ENCODE data around the gene UCKL1. TPM values are rescaled to one million over a fixed set of nuclear protein-coding genes. Genes with fewer than 3 reads are reported as not detected.

Gene UCKL1
- total RNA-seq, 6 experiments from 2014 or later: 13.1 to 28.5 (median 16.9) TPM

DNA sequence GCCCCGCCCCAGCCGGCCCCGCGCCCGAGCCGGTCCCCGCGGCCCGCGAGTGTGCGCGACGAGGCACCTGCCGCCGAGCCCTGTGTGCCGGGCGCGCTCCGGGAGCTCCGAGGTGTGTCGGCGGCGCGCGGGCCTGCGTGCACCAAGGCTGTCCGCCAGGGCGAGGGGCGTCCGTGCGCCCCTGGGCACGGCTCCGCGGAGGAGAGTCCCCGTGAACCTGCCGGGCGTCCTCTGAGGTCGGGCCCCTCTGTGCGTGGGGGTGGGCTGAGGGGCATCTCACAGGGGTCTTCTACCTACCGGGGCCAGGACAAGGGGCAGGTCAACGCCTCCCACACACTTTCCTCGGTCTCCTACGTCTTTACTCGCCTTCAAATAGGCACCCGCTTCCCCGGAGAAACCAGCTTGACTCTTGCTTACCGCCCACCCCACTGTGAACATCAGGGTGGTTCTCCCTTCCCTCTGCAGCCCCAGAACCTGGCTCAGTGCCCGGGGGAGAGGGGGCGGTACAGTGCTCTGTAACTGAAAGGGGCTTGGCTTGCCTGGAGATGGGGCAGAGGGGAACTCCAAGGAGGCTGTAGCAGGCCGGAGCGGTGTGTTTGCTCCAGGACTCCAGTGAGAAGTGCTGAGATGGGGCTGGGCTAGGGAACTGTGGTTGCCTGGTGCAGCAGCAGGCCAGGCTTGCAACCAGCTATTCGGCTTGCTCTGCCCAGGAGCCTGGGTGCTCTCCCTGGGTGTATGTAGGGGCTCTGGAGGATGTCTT lies 23.5 kb upstream of the UCKL1 start, which contains the start of gene SAMD10:
SAMD10 (minus strand) TSS at position 86 of the 760 bp plus-strand sequence. CDS start 175 bp downstream, outside the sequence.
- intact Hi-C loops (cut with DNase I): loop anchor here (10.0 kb wide), 2 partner anchors 435 to 445 kb away; partner anchors contain the start of genes PTK6 (in 1 of the 2) and SRMS (in 1 of the 2)
- TF ChIP-seq CTCF (IDR thresholded peaks at IDR 0.05): peak in 1 of 4 donors; percentile 17
- no peak for TF ChIP-seq POLR2A (IDR thresholded peaks at IDR 0.05)
- peak within 1 kb of the TSS; percentile 36 to 65 (median 47) for H3K27ac ChIP-seq
- H3K27me3 ChIP-seq: no peaks in the 10 kb centered on the region
- peaks cover 0 to 26% (median 12%) of the 10 kb centered on the region in 4 donors for H3K4me1 ChIP-seq
- H3K9me3 ChIP-seq: no peaks in the 10 kb centered on the region
- peak within 1 kb of the TSS; percentile 54 to 99 (median 63) for H3K4me3 ChIP-seq
- peaks cover 0 to 14% (median 3%) of the 10 kb centered on the region in 4 donors for H3K36me3 ChIP-seq
- WGBS (ENCODE audit: insufficient coverage, low coverage, low lambda C conversion rate, missing lambda C conversion rate): 10% methylated on average over 6 of the region's 52 CpGs
- DNase-seq (peak in 2 of 3 donors; percentile 61 to 65), ATAC-seq (peak; percentile 1 to 9 (median 3))

GRCh38 chr20:63979229-63979556 lies 23.0 kb upstream of the UCKL1 start:
- H3K4me1 ChIP-seq: peaks cover 0 to 32% (median 14%) of the 10 kb centered on the region in 4 donors
- H3K27me3 ChIP-seq: no peaks in the 10 kb centered on the region
- no peak for ATAC-seq
- peak in 1 of 3 donors; percentile 36 for DNase-seq
- intact Hi-C loops (cut with DNase I): loop anchor here (10.0 kb wide), 2 partner anchors 434 to 444 kb away; partner anchors contain the start of genes PTK6 (in 1 of the 2) and SRMS (in 1 of the 2)
- H3K9me3 ChIP-seq: no peaks in the 10 kb centered on the region
- H3K36me3 ChIP-seq: peaks cover 0 to 8% (median under 1%) of the 10 kb centered on the region in 4 donors
- TF ChIP-seq POLR2A (IDR thresholded peaks at IDR 0.05) (no peak), CTCF (IDR thresholded peaks at IDR 0.05) (no peak)
- peak overlapping the region in 2 of 3 donors; percentile 47 to 51 for H3K27ac ChIP-seq
- peak overlapping the region; percentile 54 to 65 (median 63) for H3K4me3 ChIP-seq
- 0% methylated on average over 1 of the region's 47 CpGs for WGBS (ENCODE audit: insufficient coverage, low coverage, low lambda C conversion rate, missing lambda C conversion rate)

DNA sequence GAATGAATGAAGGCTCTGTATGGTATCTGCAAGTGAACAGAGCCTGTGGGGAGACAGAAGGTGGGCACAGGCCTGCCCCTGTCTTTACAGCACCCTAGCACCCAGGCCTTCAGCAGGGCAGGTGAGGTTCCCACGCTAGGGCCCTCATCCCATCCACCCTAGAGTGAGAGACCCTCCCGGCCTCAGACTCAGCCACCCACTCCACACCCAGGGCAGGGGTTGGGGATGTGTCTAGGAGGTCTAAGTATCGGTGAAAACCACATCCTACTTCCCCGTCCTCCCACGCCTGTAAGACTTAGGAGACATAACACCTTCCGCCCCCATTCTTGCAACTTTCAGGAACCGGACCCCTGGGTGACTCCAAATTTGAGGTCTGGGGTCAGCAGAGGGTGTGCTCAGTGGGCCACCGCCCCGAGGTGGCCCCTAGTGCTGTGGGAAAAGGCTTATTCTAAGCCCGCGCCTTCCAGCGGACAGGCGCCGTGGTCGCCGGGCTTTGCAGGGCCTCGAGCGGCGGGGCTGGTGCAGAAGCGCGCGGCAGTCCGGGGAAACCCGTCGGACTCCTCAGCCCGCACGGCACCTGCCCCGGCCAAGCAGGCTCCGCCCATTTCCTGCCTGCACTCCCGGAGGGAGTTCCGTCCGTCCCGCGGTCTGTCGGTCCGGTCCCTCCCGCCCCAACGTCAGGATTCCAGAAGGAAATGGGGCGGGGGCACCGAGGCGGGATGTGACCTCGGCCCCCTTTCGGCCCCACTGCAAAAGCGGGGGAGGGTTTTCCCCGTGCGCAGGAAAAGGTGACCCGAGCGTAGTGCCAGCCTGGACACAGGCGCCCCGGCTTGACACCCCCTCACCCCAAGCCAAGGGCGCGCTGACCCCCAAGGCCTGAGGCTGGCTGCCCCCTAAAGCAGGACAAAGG lies 22.4 kb upstream of the UCKL1 start:
- TF ChIP-seq POLR2A (IDR thresholded peaks at IDR 0.05) (peak; percentile 76), CTCF (IDR thresholded peaks at IDR 0.05) (no peak)
- H3K4me3 ChIP-seq: peak overlapping the region; percentile 54 to 65 (median 63)
- H3K36me3 ChIP-seq: peaks cover 0 to 5% (median 0%) of the 10 kb centered on the region in 4 donors
- H3K27me3 ChIP-seq: no peaks in the 10 kb centered on the region
- DNase-seq: peak; percentile 87 to 92 (median 87)
- H3K9me3 ChIP-seq: no peaks in the 10 kb centered on the region
- peak overlapping the region; percentile 15 to 51 (median 47) for H3K27ac ChIP-seq
- ATAC-seq: peak; percentile 47 to 63 (median 58)
- H3K4me1 ChIP-seq: peaks cover 0 to 35% (median 16%) of the 10 kb centered on the region in 4 donors
- 3% methylated on average over 19 of the region's 52 CpGs for WGBS (ENCODE audit: insufficient coverage, low coverage, low lambda C conversion rate, missing lambda C conversion rate)
- intact Hi-C loops (cut with DNase I): loop anchor here (10.0 kb wide), 2 partner anchors 434 to 444 kb away; partner anchors contain the start of genes PTK6 (in 1 of the 2) and SRMS (in 1 of the 2)

DNA sequence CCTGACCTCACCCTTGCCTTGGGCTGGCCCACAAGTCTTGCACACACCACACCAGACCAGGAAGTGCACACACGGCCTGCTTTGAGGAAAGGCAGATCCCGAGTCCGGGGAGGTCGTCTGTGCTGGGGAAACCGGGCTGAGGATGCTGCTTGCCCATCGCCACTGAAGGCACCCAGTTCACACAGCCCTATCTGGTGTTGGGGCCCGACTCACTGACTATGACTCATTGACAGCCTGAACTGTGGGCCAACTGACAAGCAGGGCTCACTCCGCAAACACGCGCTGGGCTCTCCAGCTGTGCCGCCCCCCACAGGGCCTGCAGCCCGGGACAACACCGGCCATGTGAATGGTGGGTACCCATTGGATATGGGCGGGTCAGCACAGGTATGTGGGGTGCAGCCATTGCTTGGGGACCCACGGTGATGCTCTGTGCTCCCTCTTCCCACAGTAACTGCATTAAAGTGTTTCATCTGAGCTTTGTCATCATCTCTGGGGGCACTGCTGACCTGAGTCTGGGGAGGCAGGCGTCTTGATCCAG lies 21.6 kb upstream of the UCKL1 start:
- Histone ChIP-seq H3K4me3 (no peak overlapping the region), H3K27me3 (no peaks in the 10 kb centered on the region), H3K4me1 (peaks cover 0 to 35% (median 16%) of the 10 kb centered on the region in 4 donors), H3K36me3 (peaks cover 0 to 2% (median 0%) of the 10 kb centered on the region in 4 donors), H3K27ac (no peak overlapping the region), H3K9me3 (no peaks in the 10 kb centered on the region)
- TF ChIP-seq POLR2A (IDR thresholded peaks at IDR 0.05): no peak
- no peak for TF ChIP-seq CTCF (IDR thresholded peaks at IDR 0.05)
- peak in 2 of 3 donors; percentile 48 to 56 for DNase-seq
- intact Hi-C loops (cut with DNase I): loop anchor here (10.0 kb wide), 2 partner anchors 433 to 443 kb away; partner anchors contain the start of genes PTK6 (in 1 of the 2) and SRMS (in 1 of the 2)
- ATAC-seq: peak in 1 of 4 donors; percentile 7
- 47% methylated on average over 3 of the region's 16 CpGs for WGBS (ENCODE audit: insufficient coverage, low coverage, low lambda C conversion rate, missing lambda C conversion rate)
